Lung (tissue), 12 donors: ENCODE results near the gene NOTO. TPM values are rescaled to one million over a fixed set of nuclear protein-coding genes. Genes with fewer than 3 reads are reported as not detected.
A peak's percentile ranks its signal among the peaks of the same experiment; 100 is the strongest.

Experiments used
- ATAC-seq: fragments of 200-7000 bp; cut with Tn5 transposase; one replicate; pipeline ENCODE4 v1.9.1; 2020; ENCODE audit warnings: moderate number of reproducible peaks; ENCODE audit not compliant: insufficient read depth, low FRiP score
- DNase-seq, 3 donors: peaks; one replicate each; pipeline ENCODE4 v3.0.0-alpha.2; 2013 to 2017
- H3K27ac ChIP-seq, 2 donors: one replicate each; pipeline ENCODE4 v1.5.1; 2013; ENCODE audit warnings: mild to moderate bottlenecking in 2 of 2, moderate library complexity in 2 of 2, control low read depth in 1 of 2, inconsistent platforms in 1 of 2, low read depth in 1 of 2, low read length in 1 of 2
- H3K27me3 ChIP-seq, 3 donors: one replicate each; pipeline ENCODE4 v1.5.1; 2013; ENCODE audit warnings: low read length in 2 of 3; ENCODE audit not compliant: control insufficient read depth in 3 of 3, insufficient read depth in 3 of 3
- H3K36me3 ChIP-seq, 4 donors: one replicate each; pipeline ENCODE4 v1.5.1; 2013; ENCODE audit warnings: low read length in 4 of 4, mild to moderate bottlenecking in 1 of 4, moderate library complexity in 1 of 4; ENCODE audit not compliant: control insufficient read depth in 4 of 4, insufficient read depth in 4 of 4
- H3K4me1 ChIP-seq, 5 donors: one replicate each; pipeline ENCODE4 v1.5.1; 2013; ENCODE audit warnings: low read length in 5 of 5, mild to moderate bottlenecking in 2 of 5, moderate library complexity in 1 of 5; ENCODE audit not compliant: control insufficient read depth in 5 of 5, insufficient read depth in 5 of 5
- H3K4me3 ChIP-seq: one replicate; pipeline ENCODE4 v1.5.1; 2013; ENCODE audit warnings: mild to moderate bottlenecking, control low read depth, moderate library complexity
- H3K9ac ChIP-seq, 2 donors: one replicate each; pipeline ENCODE4 v1.5.1; 2013; ENCODE audit warnings: low read length in 2 of 2, control low read depth in 1 of 2; ENCODE audit not compliant: insufficient read depth in 1 of 2
- H3K9me3 ChIP-seq, 4 donors: one replicate each; pipeline ENCODE4 v1.5.1; 2013; ENCODE audit warnings: low read length in 3 of 4, mild to moderate bottlenecking in 1 of 4, moderate library complexity in 1 of 4; ENCODE audit not compliant: control insufficient read depth in 4 of 4, insufficient read depth in 3 of 4
- WGBS, 2 donors: extraction: QIAGEN DNeasy Blood & Tissue Kit; methylation state at CpG; one replicate each; pipeline ENCODE4 v1.1.7; 2013; 5-methylcytosine and 5-hydroxymethylcytosine counted together
- polyA plus RNA-seq, 2 donors: library from polyadenylated mRNA; stranded (reverse); fragments of 200-250 nt; gene quantifications; one replicate each; pipeline ENCODE4 v1.2.1, GENCODE V29; 2013
- total RNA-seq, 2 donors: library from RNA; depleted of rRNA in 1 of 2; stranded (reverse); fragments of >200 nt in 1 of 2; gene quantifications; one replicate each; pipeline ENCODE4 v1.2.1, GENCODE V29; 2014 to 2021
- TF ChIP-seq, protein P1 (sequence below): IDR thresholded peaks from 2 replicates; pipeline ENCODE4 v1.5.1; 2012; ENCODE audit warnings: mild to moderate bottlenecking; ENCODE audit errors: control extremely low read depth, extremely low read depth
- donor health status: control.
- donor health status: control.
- donor health status: Bipolar disorder and iron deficiency.
- donor health status: healthy.
- donor health status: DM: yes; HTN: yes; CAD: no.

The NOTO gene
- total and polyA plus RNA-seq, 4 donors: not detected

DNA sequence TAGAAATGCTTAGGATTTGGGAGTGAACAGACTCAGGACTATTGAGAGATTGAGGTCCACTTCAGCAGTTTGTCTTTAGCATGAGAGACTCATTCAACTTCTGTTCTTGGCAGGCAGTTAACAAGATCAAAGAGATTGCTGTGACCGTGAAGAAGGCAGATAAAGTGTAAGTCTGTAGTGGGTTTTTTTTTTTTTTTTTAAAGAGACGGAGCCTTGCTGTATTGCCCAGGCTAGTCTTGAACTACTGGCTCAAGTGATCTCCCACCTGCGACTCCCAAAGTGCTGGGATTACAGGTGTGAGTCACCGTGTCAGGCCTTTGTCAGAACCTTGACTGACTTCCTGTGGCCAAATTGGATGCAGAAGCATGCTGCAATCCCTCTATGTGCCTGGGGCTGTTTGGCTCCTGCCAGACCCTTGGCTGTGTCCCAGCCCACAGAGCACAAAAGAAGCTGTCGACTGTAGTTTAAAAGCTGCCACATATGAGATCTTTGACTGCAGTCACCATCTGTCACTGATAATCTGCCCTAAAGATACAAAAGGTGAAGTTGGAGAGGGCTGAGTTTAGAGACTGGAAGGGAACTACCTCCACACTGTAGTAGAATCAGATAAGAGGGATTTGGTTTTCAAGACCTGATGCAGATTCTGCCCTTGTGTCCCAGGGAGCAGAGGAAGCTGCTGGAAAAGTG is 41.7 kb downstream of the NOTO start:
- DNase-seq: peak in 2 of 3 donors; percentile 50 to 86
- WGBS, 2 donors: 51 to 70% methylated on average over 5 of the region's 5 CpGs
- Histone ChIP-seq H3K9ac (no peak overlapping the region), H3K27ac (no peak overlapping the region), H3K27me3 (no peaks in the 10 kb centered on the region), H3K9me3 (no peaks in the 10 kb centered on the region), H3K4me1 (peaks cover 0 to 7% (median 0%) of the 10 kb centered on the region in 5 donors), H3K36me3 (peaks cover 42 to 76% (median 54%) of the 10 kb centered on the region in 4 donors), H3K4me3 (no peak overlapping the region)
- TF ChIP-seq, protein P1, sequence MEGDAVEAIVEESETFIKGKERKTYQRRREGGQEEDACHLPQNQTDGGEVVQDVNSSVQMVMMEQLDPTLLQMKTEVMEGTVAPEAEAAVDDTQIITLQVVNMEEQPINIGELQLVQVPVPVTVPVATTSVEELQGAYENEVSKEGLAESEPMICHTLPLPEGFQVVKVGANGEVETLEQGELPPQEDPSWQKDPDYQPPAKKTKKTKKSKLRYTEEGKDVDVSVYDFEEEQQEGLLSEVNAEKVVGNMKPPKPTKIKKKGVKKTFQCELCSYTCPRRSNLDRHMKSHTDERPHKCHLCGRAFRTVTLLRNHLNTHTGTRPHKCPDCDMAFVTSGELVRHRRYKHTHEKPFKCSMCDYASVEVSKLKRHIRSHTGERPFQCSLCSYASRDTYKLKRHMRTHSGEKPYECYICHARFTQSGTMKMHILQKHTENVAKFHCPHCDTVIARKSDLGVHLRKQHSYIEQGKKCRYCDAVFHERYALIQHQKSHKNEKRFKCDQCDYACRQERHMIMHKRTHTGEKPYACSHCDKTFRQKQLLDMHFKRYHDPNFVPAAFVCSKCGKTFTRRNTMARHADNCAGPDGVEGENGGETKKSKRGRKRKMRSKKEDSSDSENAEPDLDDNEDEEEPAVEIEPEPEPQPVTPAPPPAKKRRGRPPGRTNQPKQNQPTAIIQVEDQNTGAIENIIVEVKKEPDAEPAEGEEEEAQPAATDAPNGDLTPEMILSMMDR: no peak
- ATAC-seq: no peak

DNA sequence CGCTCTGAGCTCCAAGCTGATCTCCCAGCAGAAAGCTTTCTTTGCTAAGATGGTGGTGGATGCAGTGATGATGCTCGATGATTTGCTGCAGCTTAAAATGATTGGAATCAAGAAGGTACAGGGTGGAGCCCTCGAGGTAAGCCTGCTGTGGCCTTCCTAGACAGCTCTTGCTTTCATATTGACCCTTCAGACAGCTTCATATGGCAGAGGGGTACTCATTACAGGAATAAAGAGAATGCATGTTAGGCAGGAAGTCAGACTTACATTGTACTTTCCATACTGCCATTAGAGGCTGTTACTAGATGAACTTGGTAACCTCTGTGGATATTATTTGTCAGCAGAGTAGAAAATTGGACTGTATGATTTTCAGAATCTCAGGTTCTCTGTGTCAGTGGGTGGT is 42.2 kb downstream of the NOTO start:
- Histone ChIP-seq H3K27ac (no peak overlapping the region), H3K36me3 (peaks cover 43 to 76% (median 58%) of the 10 kb centered on the region in 4 donors), H3K4me1 (peaks cover 0 to 7% (median 0%) of the 10 kb centered on the region in 5 donors), H3K9ac (no peak overlapping the region), H3K9me3 (no peaks in the 10 kb centered on the region), H3K4me3 (no peak overlapping the region), H3K27me3 (no peaks in the 10 kb centered on the region)
- no peak for ATAC-seq
- DNase-seq: no peak
- 90 to 92% methylated on average over 3 of the region's 3 CpGs for WGBS, 2 donors
- TF ChIP-seq, protein P1: no peak

DNA sequence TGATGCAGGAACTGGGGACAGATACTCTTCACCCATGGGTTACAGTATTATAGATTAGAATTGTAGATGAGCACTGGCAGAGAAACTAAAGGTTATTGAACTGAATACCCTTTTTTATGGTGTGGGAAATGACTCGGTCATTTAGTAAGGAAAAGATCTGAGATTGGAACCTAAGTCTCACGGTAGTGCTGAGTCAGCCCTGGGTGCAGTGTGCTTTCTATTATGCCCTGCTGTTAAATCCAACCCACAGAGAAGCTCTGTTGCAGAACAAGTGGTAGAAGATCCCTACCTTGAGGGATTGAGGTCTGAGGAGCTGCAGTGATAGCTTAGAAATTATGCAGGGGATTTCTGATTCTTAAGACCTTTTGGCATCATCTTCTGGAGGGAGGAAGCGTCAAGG is 44.5 kb downstream of the NOTO start:
- Histone ChIP-seq H3K4me1 (peaks cover 0 to 7% (median 0%) of the 10 kb centered on the region in 5 donors), H3K27ac (no peak overlapping the region), H3K27me3 (no peaks in the 10 kb centered on the region), H3K4me3 (no peak overlapping the region), H3K9ac (no peak overlapping the region), H3K9me3 (no peaks in the 10 kb centered on the region), H3K36me3 (peaks cover 54 to 83% (median 66%) of the 10 kb centered on the region in 4 donors)
- DNase-seq (no peak), ATAC-seq (no peak)
- TF ChIP-seq, protein P1: no peak
- 73 to 84% methylated on average over 3 of the region's 3 CpGs for WGBS, 2 donors

DNA sequence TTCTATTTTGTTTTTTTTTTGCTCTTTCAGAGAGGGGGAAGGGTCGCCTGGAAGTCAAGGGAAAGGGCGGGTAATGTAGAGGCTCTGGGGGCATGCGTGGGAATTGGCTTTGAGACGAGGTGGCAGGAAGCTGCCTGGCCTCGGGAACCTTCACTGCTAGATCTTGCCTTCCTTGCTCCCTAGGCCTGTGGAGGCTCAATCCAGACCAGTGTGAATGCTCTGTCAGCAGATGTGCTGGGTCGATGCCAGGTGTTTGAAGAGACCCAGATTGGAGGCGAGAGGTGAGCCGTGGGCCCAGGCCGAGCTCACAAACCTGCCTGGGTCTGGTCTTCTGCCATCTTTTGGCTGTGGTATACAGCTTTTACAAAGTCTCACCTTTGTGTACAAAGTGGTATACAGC is 47.3 kb downstream of the NOTO start:
- no peaks in the 10 kb centered on the region for H3K4me1 ChIP-seq
- H3K36me3 ChIP-seq: peaks cover 62 to 84% (median 72%) of the 10 kb centered on the region in 4 donors
- no peak overlapping the region for H3K4me3 ChIP-seq
- H3K9me3 ChIP-seq: no peaks in the 10 kb centered on the region
- H3K27ac ChIP-seq: no peak overlapping the region
- 87 to 88% methylated on average over 9 of the region's 9 CpGs for WGBS, 2 donors
- H3K27me3 ChIP-seq: no peaks in the 10 kb centered on the region
- no peak for ATAC-seq
- DNase-seq: no peak
- TF ChIP-seq, protein P1: no peak
- H3K9ac ChIP-seq: no peak overlapping the region
